ENCODE results near the gene DCPS. TPM values are rescaled to one million over a fixed set of nuclear protein-coding genes. Genes with fewer than 3 reads are reported as not detected.
"Not testable (repeated sequence)": the region's sequence is repeated elsewhere in the genome, so short reads cannot be mapped to it uniquely, and the experiment has no call there.

DCPS gene
- total RNA-seq, 1 donor: 8.3 TPM

DNA sequence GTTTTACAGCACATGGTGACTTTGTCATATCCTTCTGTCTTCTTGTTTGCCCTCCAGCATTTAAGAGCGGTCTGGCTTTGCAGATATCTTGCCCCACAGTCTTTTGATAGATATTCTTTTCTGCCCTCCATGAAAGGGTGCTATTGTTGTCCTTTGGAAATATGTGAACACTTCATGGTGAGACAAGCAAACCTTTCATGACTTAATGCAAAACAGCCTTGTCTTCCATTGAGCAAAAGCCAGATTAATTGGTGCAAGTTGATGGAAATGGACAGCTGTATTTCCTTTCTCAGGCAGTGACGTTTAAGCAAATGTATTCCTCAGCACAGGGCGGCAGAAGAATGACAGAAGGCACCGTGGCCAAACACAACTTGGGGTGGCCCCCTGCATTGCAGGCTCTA is 4.4 kb downstream of the DCPS start:
- DNase-seq (ENCODE audit: insufficient read length, low spot score, missing footprints): peak; percentile 47
- no peaks in the 10 kb centered on the region for H3K36me3 ChIP-seq (ENCODE audit: insufficient read depth, low read length)
- no peak overlapping the region for H3K4me3 ChIP-seq (ENCODE audit: insufficient read depth, low read length)
- H3K79me2 ChIP-seq (ENCODE audit: insufficient read depth, low read length): peaks cover 4% of the 10 kb centered on the region
- peaks cover 4% of the 10 kb centered on the region for H4K20me1 ChIP-seq (ENCODE audit: insufficient read depth, low read length)
- peaks cover 11% of the 10 kb centered on the region for H3K4me1 ChIP-seq (ENCODE audit: insufficient read depth, low read length)
- H3K9me3 ChIP-seq (ENCODE audit: low read depth, low read length): no peaks in the 10 kb centered on the region
- TF ChIP-seq, protein P1, sequence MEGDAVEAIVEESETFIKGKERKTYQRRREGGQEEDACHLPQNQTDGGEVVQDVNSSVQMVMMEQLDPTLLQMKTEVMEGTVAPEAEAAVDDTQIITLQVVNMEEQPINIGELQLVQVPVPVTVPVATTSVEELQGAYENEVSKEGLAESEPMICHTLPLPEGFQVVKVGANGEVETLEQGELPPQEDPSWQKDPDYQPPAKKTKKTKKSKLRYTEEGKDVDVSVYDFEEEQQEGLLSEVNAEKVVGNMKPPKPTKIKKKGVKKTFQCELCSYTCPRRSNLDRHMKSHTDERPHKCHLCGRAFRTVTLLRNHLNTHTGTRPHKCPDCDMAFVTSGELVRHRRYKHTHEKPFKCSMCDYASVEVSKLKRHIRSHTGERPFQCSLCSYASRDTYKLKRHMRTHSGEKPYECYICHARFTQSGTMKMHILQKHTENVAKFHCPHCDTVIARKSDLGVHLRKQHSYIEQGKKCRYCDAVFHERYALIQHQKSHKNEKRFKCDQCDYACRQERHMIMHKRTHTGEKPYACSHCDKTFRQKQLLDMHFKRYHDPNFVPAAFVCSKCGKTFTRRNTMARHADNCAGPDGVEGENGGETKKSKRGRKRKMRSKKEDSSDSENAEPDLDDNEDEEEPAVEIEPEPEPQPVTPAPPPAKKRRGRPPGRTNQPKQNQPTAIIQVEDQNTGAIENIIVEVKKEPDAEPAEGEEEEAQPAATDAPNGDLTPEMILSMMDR (IDR thresholded peaks at IDR 0.05; ENCODE audit: extremely low read depth, low read depth, low read length): no peak
- H2AFZ ChIP-seq (ENCODE audit: low read length): no peak overlapping the region
- no peaks in the 10 kb centered on the region for H3K27me3 ChIP-seq (ENCODE audit: insufficient read depth, low read length)
- H3K4me2 ChIP-seq (ENCODE audit: insufficient read depth, low read length): no peak overlapping the region
- H3K27ac ChIP-seq (ENCODE audit: low read depth, low read length): no peak overlapping the region

DNA sequence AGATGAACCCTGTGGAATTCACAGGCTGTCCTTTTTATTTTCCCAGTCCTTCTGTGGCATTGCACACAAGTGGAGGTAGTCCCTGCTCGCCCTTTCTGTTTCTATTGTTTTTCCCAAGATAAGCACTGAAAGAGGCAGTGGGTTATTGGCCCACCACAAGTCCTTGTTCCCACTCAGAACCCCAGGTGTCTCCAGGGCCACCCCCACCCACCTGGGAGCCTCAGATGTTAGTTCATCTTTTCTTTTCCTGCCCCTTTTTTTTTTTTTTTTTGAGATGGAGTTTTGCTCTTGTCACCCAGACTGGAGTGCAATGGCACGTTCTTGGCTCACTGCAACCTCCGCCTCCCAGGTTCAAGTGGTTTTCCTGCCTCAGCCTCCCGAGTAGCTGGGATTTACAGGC is 4.9 kb downstream of the DCPS start:
- not testable (repeated sequence) for H3K27ac ChIP-seq (ENCODE audit: low read depth, low read length); H3K9me3 ChIP-seq (ENCODE audit: low read depth, low read length); H3K79me2 ChIP-seq (ENCODE audit: insufficient read depth, low read length); H2AFZ ChIP-seq (ENCODE audit: low read length); H3K36me3 ChIP-seq (ENCODE audit: insufficient read depth, low read length); H3K27me3 ChIP-seq (ENCODE audit: insufficient read depth, low read length); H4K20me1 ChIP-seq (ENCODE audit: insufficient read depth, low read length); DNase-seq (ENCODE audit: insufficient read length, low spot score, missing footprints); H3K4me3 ChIP-seq (ENCODE audit: insufficient read depth, low read length); H3K4me1 ChIP-seq (ENCODE audit: insufficient read depth, low read length); H3K4me2 ChIP-seq (ENCODE audit: insufficient read depth, low read length)

DNA sequence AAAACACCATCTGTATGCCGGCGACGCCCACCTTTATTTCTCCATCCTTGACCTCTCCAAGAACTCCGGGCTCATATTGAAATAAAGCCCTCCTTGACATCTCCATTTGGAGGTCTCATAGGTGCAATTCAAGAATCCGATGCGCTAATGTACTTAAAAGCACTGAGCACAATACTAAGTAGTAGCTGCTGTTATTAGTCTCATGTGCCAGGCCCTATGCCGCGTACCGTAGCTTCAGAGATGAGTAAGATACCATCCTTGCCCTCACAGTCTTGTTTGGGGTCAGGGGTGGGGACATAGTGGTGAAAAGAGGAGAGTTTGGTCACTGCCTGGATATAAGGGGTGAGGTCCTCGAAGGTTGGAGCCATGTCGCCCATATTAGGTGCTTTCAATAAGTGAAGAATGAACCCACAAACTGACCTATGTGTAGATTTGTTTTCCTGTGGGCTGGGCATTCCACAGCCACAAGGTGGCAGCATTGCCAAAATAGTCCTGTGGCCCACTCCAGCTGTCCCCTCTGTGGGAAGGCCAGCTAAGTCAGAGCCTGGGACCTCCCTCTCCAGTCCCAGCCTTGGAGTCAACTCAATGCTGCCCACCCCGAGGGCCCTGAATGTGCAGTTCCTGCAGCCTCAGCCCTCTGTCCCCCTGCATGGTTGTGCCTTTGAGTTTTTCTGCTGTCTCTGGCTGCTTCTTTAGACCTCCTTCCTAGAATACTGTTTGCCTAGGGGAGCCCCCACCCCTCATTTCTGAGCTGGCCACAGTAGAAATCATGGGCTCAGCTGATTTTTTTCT is 6.5 kb downstream of the DCPS start:
- no peak overlapping the region for H3K4me2 ChIP-seq (ENCODE audit: insufficient read depth, low read length)

DNA sequence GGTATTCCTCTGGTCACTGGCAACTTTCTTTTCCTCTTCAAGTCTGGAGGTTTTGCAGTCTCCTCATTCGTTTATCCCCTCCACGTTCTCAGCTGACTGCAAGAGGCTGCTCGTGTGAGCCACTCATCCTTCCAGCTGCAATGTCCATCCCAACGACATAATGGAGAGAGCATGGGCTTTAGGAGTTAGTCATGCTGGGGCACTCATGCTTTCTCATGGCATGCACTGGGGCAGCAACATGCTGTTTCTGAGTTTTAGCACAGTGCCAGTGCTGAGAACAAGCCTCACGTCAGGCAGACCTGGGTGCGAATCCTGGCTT is 7.1 kb downstream of the DCPS start:
- H3K4me1 ChIP-seq (ENCODE audit: insufficient read depth, low read length): no peaks in the 10 kb centered on the region

More for the DNA sequence above, 6.5 kb downstream of the DCPS start:
- no peak overlapping the region for H3K4me3 ChIP-seq (ENCODE audit: insufficient read depth, low read length)
- H3K36me3 ChIP-seq (ENCODE audit: insufficient read depth, low read length): no peaks in the 10 kb centered on the region
- H3K9me3 ChIP-seq (ENCODE audit: low read depth, low read length): no peaks in the 10 kb centered on the region
- no peaks in the 10 kb centered on the region for H3K27me3 ChIP-seq (ENCODE audit: insufficient read depth, low read length)
- H3K79me2 ChIP-seq (ENCODE audit: insufficient read depth, low read length): peaks cover 4% of the 10 kb centered on the region
- H3K4me1 ChIP-seq (ENCODE audit: insufficient read depth, low read length): no peaks in the 10 kb centered on the region
- TF ChIP-seq, protein P1 (IDR thresholded peaks at IDR 0.05; ENCODE audit: extremely low read depth, low read depth, low read length): peak; percentile 93
- no peak overlapping the region for H2AFZ ChIP-seq (ENCODE audit: low read length)
- H3K27ac ChIP-seq (ENCODE audit: low read depth, low read length): no peak overlapping the region
- peak; percentile 68 for DNase-seq (ENCODE audit: insufficient read length, low spot score, missing footprints)
- H4K20me1 ChIP-seq (ENCODE audit: insufficient read depth, low read length): peaks cover 4% of the 10 kb centered on the region

More for the DNA sequence above, 7.1 kb downstream of the DCPS start:
- no peak overlapping the region for H3K27ac ChIP-seq (ENCODE audit: low read depth, low read length)
- no peaks in the 10 kb centered on the region for H3K36me3 ChIP-seq (ENCODE audit: insufficient read depth, low read length)
- peaks cover 4% of the 10 kb centered on the region for H4K20me1 ChIP-seq (ENCODE audit: insufficient read depth, low read length)
- no peak overlapping the region for H2AFZ ChIP-seq (ENCODE audit: low read length)
- H3K79me2 ChIP-seq (ENCODE audit: insufficient read depth, low read length): peaks cover 2% of the 10 kb centered on the region
- no peaks in the 10 kb centered on the region for H3K27me3 ChIP-seq (ENCODE audit: insufficient read depth, low read length)
- DNase-seq (ENCODE audit: insufficient read length, low spot score, missing footprints): no peak
- H3K4me2 ChIP-seq (ENCODE audit: insufficient read depth, low read length): no peak overlapping the region
- TF ChIP-seq, protein P1 (IDR thresholded peaks at IDR 0.05; ENCODE audit: extremely low read depth, low read depth, low read length): no peak
- no peaks in the 10 kb centered on the region for H3K9me3 ChIP-seq (ENCODE audit: low read depth, low read length)
- H3K4me3 ChIP-seq (ENCODE audit: insufficient read depth, low read length): no peak overlapping the region

Measured in osteoblast (primary cell).